Measurements from ENCODE around the gene TBX2. TPM values are rescaled to one million over a fixed set of nuclear protein-coding genes. Genes with fewer than 3 reads are reported as not detected.

Gene TBX2
- total RNA-seq, result 22.3 and 29.1 TPM in 2 replicates

GRCh38 chr17:61399131-61400065, at the start of gene TBX2:
Gene TBX2, plus strand, starts transcription at chr17:61399843. Its CDS starts 334 bp downstream, at chr17:61400177.

GRCh38 chr17:61452301-61453290, 53.0 kb downstream of the TBX2 start, which contains the start of gene TBX4:
Gene TBX4, plus strand, starts transcription at chr17:61452422. Its CDS starts 4,069 bp downstream, at chr17:61456491.

Other genes starting within 250 kb of the TBX2 start
- gene TBX4, start 52.6 kb downstream of the TBX2 start, total RNA-seq, result 2.9 TPM in 1 of 2 replicates, not detected in the other
- not detected in 2 replicates for gene NACA2, start 191.4 kb downstream of the TBX2 start, total RNA-seq

Measured in myometrial cell (primary cell).